HEK293 (cell line): ENCODE results near the gene MS4A12.

Experiments used
- CTCF ChIP-seq: fragments of 450-650 bp; formaldehyde crosslinking; IDR thresholded peaks from 2 replicates; pipeline ENCODE4 v1.5.1; 2016; ENCODE audit warnings: missing biosample characterization, missing genetic modification characterization
- ELK4 ChIP-seq: IDR thresholded peaks from 2 replicates; pipeline ENCODE4 v1.6.1; 2011; ENCODE audit warnings: mild to moderate bottlenecking, low read depth, low read length, borderline replicate concordance
- HOXC10 ChIP-seq: sonication (generic); formaldehyde crosslinking; IDR thresholded peaks from 2 replicates; pipeline ENCODE4 v1.8.1; 2023; ENCODE audit warnings: mild to moderate bottlenecking, missing genetic modification reagents
- SCRT2 ChIP-seq: fragments of 450-650 bp; formaldehyde crosslinking; IDR thresholded peaks from 2 replicates; pipeline ENCODE4 v1.5.1; 2016; ENCODE audit warnings: missing biosample characterization, missing genetic modification characterization
- TCF7L2 ChIP-seq: IDR thresholded peaks from 2 replicates; pipeline ENCODE4 v1.6.1; 2011; ENCODE audit warnings: low read depth, mild to moderate bottlenecking, inconsistent platforms, low read length, moderate library complexity, borderline replicate concordance
- ZBTB44 ChIP-seq: fragments of 450-650 bp; IDR thresholded peaks from 2 replicates; pipeline ENCODE4 v1.5.1; 2018; ENCODE audit warnings: missing biosample characterization, mild to moderate bottlenecking, missing genetic modification characterization
- ZBTB49 ChIP-seq: fragments of 450-650 bp; formaldehyde crosslinking; IDR thresholded peaks from 2 replicates; pipeline ENCODE4 v1.5.1; 2016; ENCODE audit warnings: missing biosample characterization, missing genetic modification characterization, low read depth
- ZNF114 ChIP-seq: fragments of 450-650 bp; formaldehyde crosslinking; IDR thresholded peaks from 2 replicates; pipeline ENCODE4 v1.5.0; 2017; ENCODE audit warnings: missing biosample characterization, missing genetic modification characterization
- ZNF175 ChIP-seq: fragments of 450-650 bp; formaldehyde crosslinking; IDR thresholded peaks from 2 replicates; pipeline ENCODE4 v1.5.1; 2016; ENCODE audit warnings: missing biosample characterization, missing genetic modification characterization
- ZNF24 ChIP-seq: fragments of 450-650 bp; formaldehyde crosslinking; IDR thresholded peaks from 2 replicates; pipeline ENCODE4 v1.5.1; 2016; ENCODE audit warnings: missing biosample characterization, missing genetic modification characterization
- ZNF521 ChIP-seq: fragments of 450-650 bp; formaldehyde crosslinking; IDR thresholded peaks from 2 replicates; pipeline ENCODE4 v1.5.1; 2017; ENCODE audit warnings: missing biosample characterization, mild to moderate bottlenecking, missing genetic modification characterization
- ZNF660 ChIP-seq: fragments of 450-650 bp; IDR thresholded peaks from 2 replicates; pipeline ENCODE4 v1.5.1; 2018; ENCODE audit warnings: missing biosample characterization, mild to moderate bottlenecking, missing genetic modification characterization
- ZNF704 ChIP-seq: fragments of 450-650 bp; formaldehyde crosslinking; IDR thresholded peaks from 2 replicates; pipeline ENCODE4 v1.5.1; 2016; ENCODE audit warnings: missing biosample characterization, missing genetic modification characterization

- no peak for TF ChIP-seq ELK4
- no peak for TF ChIP-seq TCF7L2
- TF ChIP-seq SCRT2 (tag by site-specific recombination), result no peak
- TF ChIP-seq ZBTB49 (tag by site-specific recombination), result no peak
- no peak for TF ChIP-seq CTCF
- TF ChIP-seq ZBTB44, result no peak
- TF ChIP-seq ZNF175 (tag by site-specific recombination), result no peak
- no peak for TF ChIP-seq ZNF704 (tag by site-specific recombination)
- TF ChIP-seq ZNF24 (tag by site-specific recombination), result no peak
- no peak for TF ChIP-seq ZNF521 (tag by site-specific recombination)
- no peak for TF ChIP-seq ZNF114 (tag by site-specific recombination)
- no peak for TF ChIP-seq ZNF660 (tag by site-specific recombination)
- TF ChIP-seq HOXC10 (CRISPR knock-in tag), result no peak
Observed at GRCh38 chr11:60500276-60500910, 7.8 kb downstream of the MS4A12 start.
